Measurements from ENCODE around the gene MYOC. TPM values are rescaled to one million over a fixed set of nuclear protein-coding genes. Genes with fewer than 3 reads are reported as not detected.

Gene MYOC
- total RNA-seq, 1 experiment from 2014 or later, result not detected

DNA sequence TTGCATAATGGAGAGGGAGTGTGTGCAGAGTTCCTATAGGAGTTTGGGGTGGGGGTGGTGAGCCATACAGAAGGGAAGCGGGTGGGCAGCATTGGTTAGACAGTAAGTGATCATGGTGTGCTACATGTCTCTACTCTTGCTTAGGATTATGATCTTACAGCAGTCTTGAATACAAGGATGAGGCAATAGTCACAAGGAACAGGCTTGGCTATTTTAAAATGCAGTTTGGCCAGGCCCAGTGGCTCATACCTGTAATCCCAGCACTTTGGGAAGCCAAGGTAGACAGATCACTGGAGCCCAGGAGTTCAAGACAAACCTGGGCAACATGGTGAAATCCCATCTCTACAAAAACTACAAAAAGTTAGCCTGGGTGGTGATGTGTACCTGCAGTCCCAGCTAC is 12.3 kb downstream of the MYOC start:
- no peak overlapping the region for H3K23ac ChIP-seq (ENCODE audit: insufficient read length, low read depth, low read length)
- H3K56ac ChIP-seq (ENCODE audit: insufficient read length, low read depth, low read length), result no peak overlapping the region
- no peak overlapping the region for H3K9ac ChIP-seq (ENCODE audit: extremely low read depth, insufficient read length, low read length)
- Mint-ChIP-seq H3K27me3 (ENCODE audit: low read depth) (no peaks in the 10 kb centered on the region; the same call in 1 of the 2 replicates), H3K36me3 (ENCODE audit: insufficient read depth in 1 of 3, low read depth in 3 of 3) (no peaks in the 10 kb centered on the region), H3K27ac (no peak overlapping the region), H3K4me3 (no peak overlapping the region), H3K9me3 (no peaks in the 10 kb centered on the region), H3K4me1 (peaks cover 35 to 39% of the 10 kb centered on the region in 2 experiments)
- H2AK5ac ChIP-seq (ENCODE audit: insufficient read length, low read length), result no peak overlapping the region
- H4K5ac ChIP-seq (ENCODE audit: insufficient read length, low read depth, low read length), result no peak overlapping the region
- H3K79me1 ChIP-seq (ENCODE audit: insufficient read depth, low read depth, low read length, poor library complexity, severe bottlenecking), result no peaks in the 10 kb centered on the region
- H3K9me3 ChIP-seq (ENCODE audit: control insufficient read depth, low read depth, low read length), result no peaks in the 10 kb centered on the region
- TF ChIP-seq, protein P1, sequence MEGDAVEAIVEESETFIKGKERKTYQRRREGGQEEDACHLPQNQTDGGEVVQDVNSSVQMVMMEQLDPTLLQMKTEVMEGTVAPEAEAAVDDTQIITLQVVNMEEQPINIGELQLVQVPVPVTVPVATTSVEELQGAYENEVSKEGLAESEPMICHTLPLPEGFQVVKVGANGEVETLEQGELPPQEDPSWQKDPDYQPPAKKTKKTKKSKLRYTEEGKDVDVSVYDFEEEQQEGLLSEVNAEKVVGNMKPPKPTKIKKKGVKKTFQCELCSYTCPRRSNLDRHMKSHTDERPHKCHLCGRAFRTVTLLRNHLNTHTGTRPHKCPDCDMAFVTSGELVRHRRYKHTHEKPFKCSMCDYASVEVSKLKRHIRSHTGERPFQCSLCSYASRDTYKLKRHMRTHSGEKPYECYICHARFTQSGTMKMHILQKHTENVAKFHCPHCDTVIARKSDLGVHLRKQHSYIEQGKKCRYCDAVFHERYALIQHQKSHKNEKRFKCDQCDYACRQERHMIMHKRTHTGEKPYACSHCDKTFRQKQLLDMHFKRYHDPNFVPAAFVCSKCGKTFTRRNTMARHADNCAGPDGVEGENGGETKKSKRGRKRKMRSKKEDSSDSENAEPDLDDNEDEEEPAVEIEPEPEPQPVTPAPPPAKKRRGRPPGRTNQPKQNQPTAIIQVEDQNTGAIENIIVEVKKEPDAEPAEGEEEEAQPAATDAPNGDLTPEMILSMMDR (conservative IDR thresholded peaks at IDR 0.05), result no peak
- H3K4me2 ChIP-seq (ENCODE audit: insufficient read depth, insufficient read length, low read length), result no peak overlapping the region
- no peak overlapping the region for H2BK12ac ChIP-seq (ENCODE audit: insufficient read length, low read depth, low read length)
- no peak overlapping the region for H2BK20ac ChIP-seq (ENCODE audit: low read depth, low read length, poor library complexity, severe bottlenecking)
- DNase-seq, result no peak
- no peaks in the 10 kb centered on the region for H3K23me2 ChIP-seq (ENCODE audit: insufficient read length, low read depth, low read length, poor library complexity, severe bottlenecking)
- H3K4me1 ChIP-seq (ENCODE audit: insufficient read depth, low read length), result peaks cover 2% of the 10 kb centered on the region; the same call in 1 of the 2 replicates
- no peaks in the 10 kb centered on the region for H3K79me2 ChIP-seq (ENCODE audit: insufficient read depth, low read length)
- no peak overlapping the region for H3K14ac ChIP-seq (ENCODE audit: insufficient read depth, low read length)
- no peaks in the 10 kb centered on the region for H4K20me1 ChIP-seq (ENCODE audit: control insufficient read depth, insufficient read depth, insufficient read length)
- H2AFZ ChIP-seq (ENCODE audit: low read length), result no peak overlapping the region
- H4K8ac ChIP-seq (replicated peaks; ENCODE audit: insufficient read length, low read depth, low read length), result no peak overlapping the region
- no peak overlapping the region for H4K91ac ChIP-seq (ENCODE audit: insufficient read length, low read depth, low read length)
- no peak overlapping the region for H2BK5ac ChIP-seq (ENCODE audit: insufficient read length, low read length)
- no peak overlapping the region for H2BK15ac ChIP-seq (ENCODE audit: low read depth, low read length)
- H3K18ac ChIP-seq (ENCODE audit: insufficient read length, low read depth, low read length), result no peak overlapping the region
- H3K27ac ChIP-seq (ENCODE audit: insufficient read length, low read depth, low read length), result no peak overlapping the region
- H2BK120ac ChIP-seq (ENCODE audit: low read depth, low read length, poor library complexity, severe bottlenecking), result no peak overlapping the region
- no CpG with 5 or more reads among the region's 1 CpG for WGBS (ENCODE audit: extremely low coverage, insufficient read length, low lambda C conversion rate)
- H3K27me3 ChIP-seq (ENCODE audit: insufficient read depth, low read length), result no peaks in the 10 kb centered on the region
- no peak overlapping the region for H3T11ph ChIP-seq (ENCODE audit: low read length)
- H3K4ac ChIP-seq (ENCODE audit: low read depth, low read length), result no peak overlapping the region
